K562 (cell line): ENCODE results near the gene SPOCD1. TPM values are rescaled to one million over a fixed set of nuclear protein-coding genes. Genes with fewer than 3 reads are reported as not detected.

ENCODE experiments used
- CEBPB ChIP-seq: fragments of 450-650 bp; IDR thresholded peaks from 2 replicates; pipeline ENCODE4 v1.6.1; 2016; ENCODE audit warnings: missing genetic modification characterization, missing compliant biosample characterization
- KLF13 ChIP-seq: fragments of 450-650 bp; IDR thresholded peaks from 2 replicates; pipeline ENCODE4 v1.6.1; 2016; ENCODE audit warnings: missing genetic modification characterization, low read depth, mild to moderate bottlenecking, missing compliant biosample characterization, moderate library complexity, borderline replicate concordance
- NONO ChIP-seq, 2 experiments: fragments of 200-400 bp in 1 of 2; fragments of 450-650 bp in 1 of 2; formaldehyde crosslinking in 1 of 2; IDR thresholded peaks; 2 replicates each; pipeline ENCODE4 v1.6.1; 2017; ENCODE audit warnings: low read depth in 2 of 2, mild to moderate bottlenecking in 2 of 2, moderate library complexity in 2 of 2, low read length in 1 of 2
- POU5F1 ChIP-seq: fragments of 150-350 bp; IDR thresholded peaks from 2 replicates; pipeline ENCODE4 v1.6.1; 2014; ENCODE audit warnings: borderline replicate concordance, low read length, low read depth, mild to moderate bottlenecking; ENCODE audit not compliant: partially characterized antibody
- PRDM10 ChIP-seq: fragments of 450-650 bp; IDR thresholded peaks from 2 replicates; pipeline ENCODE4 v1.6.1; 2018; ENCODE audit not compliant: partially characterized antibody
- SMARCA5 ChIP-seq: fragments of 450-650 bp; IDR thresholded peaks from 2 replicates; pipeline ENCODE4 v1.6.1; 2016
- TCFL5 ChIP-seq: fragments of 250-450 bp; sonication (Bioruptor Pico); conservative IDR thresholded peaks from 2 replicates; pipeline ENCODE4 v1.6.1; 2021; ENCODE audit warnings: mild to moderate bottlenecking, moderate library complexity, matching md5 sums
- TEAD1 ChIP-seq, 2 experiments: fragments of 450-650 bp in 1 of 2; sonication (generic) in 1 of 2; formaldehyde crosslinking; IDR thresholded peaks; 2 replicates each; pipeline versions ENCODE4 v1.4.0 to v1.8.0; 2020 to 2022; ENCODE audit warnings: mild to moderate bottlenecking in 2 of 2, missing genetic modification reagents in 1 of 2
- TRIM28 ChIP-seq: fragments of 450-650 bp; IDR thresholded peaks from 2 replicates; pipeline ENCODE4 v1.6.1; 2017
- U2AF2 ChIP-seq: fragments of 200-400 bp; formaldehyde crosslinking; optimal IDR thresholded peaks from 2 replicates; pipeline ENCODE3; 2017; ENCODE audit warnings: low read depth, mild to moderate bottlenecking, low read length
- ZBTB9 ChIP-seq: fragments of 450-650 bp; formaldehyde crosslinking; IDR thresholded peaks from 2 replicates; pipeline ENCODE4 v1.4.0; 2020; ENCODE audit warnings: mild to moderate bottlenecking, moderate library complexity
- ZNF140 ChIP-seq: fragments of 250-450 bp; sonication (Bioruptor Pico); IDR thresholded peaks from 2 replicates; pipeline ENCODE4 v1.8.0; 2021; ENCODE audit warnings: moderate library complexity, mild to moderate bottlenecking, inconsistent platforms
- ZNF263 ChIP-seq: sonication (generic); formaldehyde crosslinking; IDR thresholded peaks from 2 replicates; pipeline ENCODE4 v1.8.0; 2022; ENCODE audit warnings: mild to moderate bottlenecking, missing genetic modification reagents, borderline replicate concordance
- ZNF277 ChIP-seq: fragments of 250-450 bp; sonication (Bioruptor Pico); IDR thresholded peaks from 2 replicates; pipeline ENCODE4 v1.8.0; 2022; ENCODE audit warnings: inconsistent platforms, mild to moderate bottlenecking, moderate library complexity, borderline replicate concordance
- ZNF384 ChIP-seq: IDR thresholded peaks from 2 replicates; pipeline ENCODE4 v1.6.1; 2012; ENCODE audit warnings: low read depth, low read length, improper control_type of control experiment
- ZNF445 ChIP-seq: fragments of 250-450 bp; sonication (Bioruptor Pico); IDR thresholded peaks from 2 replicates; pipeline ENCODE4 v1.4.0; 2020; ENCODE audit warnings: low read depth, mild to moderate bottlenecking, moderate library complexity
- ZNF668 ChIP-seq: fragments of 250-450 bp; sonication (Bioruptor Pico); IDR thresholded peaks from 2 replicates; pipeline ENCODE4 v1.8.0; 2022; ENCODE audit warnings: mild to moderate bottlenecking, inconsistent platforms
- ZNF740 ChIP-seq, 3 experiments: fragments of 200-800 bp in 1 of 3; sonication (Bioruptor generic) in 1 of 3; sonication (generic) in 1 of 3; formaldehyde crosslinking in 1 of 3; IDR thresholded peaks; 2 replicates each; pipeline versions ENCODE4 v1.6.1 to v1.8.0; 2016 to 2022; ENCODE audit warnings: mild to moderate bottlenecking in 2 of 3, missing compliant biosample characterization in 2 of 3, missing genetic modification characterization in 2 of 3, missing genetic modification reagents in 1 of 3
- polyA plus RNA-seq, 8 experiments: library from polyadenylated mRNA; depleted of rRNA in 4 of 8; stranded (reverse) in 5 of 8; unstranded in 3 of 8; fragments of >200 nt; fragmentation: Nextera tagmentation in 2 of 8; fragmentation: Illumina TruSeq in 1 of 8; extraction: Ambion mirVana in 2 of 8; extraction: Trizol in 1 of 8; gene quantifications; 2 replicates each; pipeline versions ENCODE4 v1.2.1 to v1.2.3, GENCODE V29; 2011 to 2014; ENCODE audit warnings: inconsistent platforms in 1 of 8, missing spikeins in 1 of 8
- total RNA-seq, 7 experiments: library from RNA; depleted of rRNA in 6 of 7; stranded (reverse); fragments of >200 nt in 6 of 7; fragmentation: Illumina TruSeq in 2 of 7; extraction: Trizol in 2 of 7; gene quantifications; 2 replicates each; pipeline versions ENCODE4 v1.2.1 to v1.2.3, GENCODE V29; 2011 to 2021; ENCODE audit warnings: low replicate concordance in 1 of 7

SPOCD1 gene
- total and polyA plus RNA-seq, 9 of the 15 experiments (the other 6 are each of a cell fraction or from before 2014, with no cell fraction given), result 0.03 to 0.71 (median 0.26) TPM; not detected in 1

GRCh38 chr1:31815752-31816500, at the start of gene SPOCD1 (continued):
- TF ChIP-seq ZBTB9 (CRISPR knock-in tag), result peak; percentile 77; the same call in 1 of the 2 replicates
- no peak for TF ChIP-seq ZNF140 (CRISPR knock-in tag)
- 0 out of 2 replicates have a peak, but pooled peaks have one; percentile 59 for TF ChIP-seq ZNF277 (CRISPR knock-in tag)
- no peak for TF ChIP-seq CEBPB
- no peak for TF ChIP-seq U2AF2
- TF ChIP-seq NONO (IDR thresholded peaks at IDR 0.05; ENCODE audit: low read depth in 2 of 2, low read length in 1 of 2), result peak in 1 of 2 experiments; percentile 60; a peak in 1 of 4 replicates
- TF ChIP-seq TRIM28, result 0 out of 2 replicates have a peak, but pooled peaks have one; percentile 61
- peak in 1 of 2 experiments; percentile 69; a peak in 2 of 4 replicates for TF ChIP-seq TEAD1 (CRISPR knock-in tag; IDR thresholded peaks at IDR 0.05)
- TF ChIP-seq PRDM10, result peak; percentile 32
- peak; percentile 86 for TF ChIP-seq KLF13 (tag)
- TF ChIP-seq TCFL5, result no peak
- TF ChIP-seq ZNF445 (CRISPR knock-in tag), result no peak
- TF ChIP-seq ZNF668, result no peak
- TF ChIP-seq ZNF263 (CRISPR knock-in tag), result peak; percentile 75; the same call in 1 of the 2 replicates
- peak; percentile 68; the same call in 1 of the 2 replicates for TF ChIP-seq ZNF384
- 0 out of 2 replicates have a peak, but pooled peaks have one; percentile 59 for TF ChIP-seq ZNF740 (CRISPR knock-in tag; IDR thresholded peaks at IDR 0.05)
- TF ChIP-seq ZNF740 (tag; IDR thresholded peaks at IDR 0.05), result no peak
- TF ChIP-seq POU5F1, result peak; percentile 29
- TF ChIP-seq SMARCA5, result peak; percentile 100
